GM21526 (cell line): ENCODE data around the gene HHAT.
A peak's percentile ranks its signal among the peaks of the same experiment; 100 is the strongest.

ENCODE experiments used
- ATAC-seq: cut with Tn5 transposase; IDR thresholded peaks from one replicate; pipeline ENCODE4 v1.9.1; 2021; ENCODE audit warnings: moderate library complexity; ENCODE audit not compliant: unreplicated experiment, low FRiP score

The HHAT gene

GRCh38 chr1:210328746-210329503 is at the start of gene HHAT:
TSS of gene HHAT (plus strand) at chr1:210328902. CDS start at chr1:210348976, 20,074 bp downstream.
- ATAC-seq: peak; percentile 53

- ATAC-seq: no peak
Observed at GRCh38 chr1:210280221-210280620, 48.5 kb upstream of the HHAT start.

GRCh38 chr1:210288116-210288515 is 40.6 kb upstream of the HHAT start:
- no peak for ATAC-seq

GRCh38 chr1:210289248-210289647 is 39.5 kb upstream of the HHAT start:
- ATAC-seq: no peak

- no peak for ATAC-seq
Observed at GRCh38 chr1:210291081-210291764, 37.5 kb upstream of the HHAT start.

GRCh38 chr1:210291786-210292230 is 36.9 kb upstream of the HHAT start:
- no peak for ATAC-seq

- ATAC-seq: peak; percentile 87
Observed at GRCh38 chr1:210292231-210292871, 36.4 kb upstream of the HHAT start.

- ATAC-seq: no peak
Observed at GRCh38 chr1:210293171-210293607, 35.5 kb upstream of the HHAT start.

GRCh38 chr1:210294999-210295745 is 33.5 kb upstream of the HHAT start:
- ATAC-seq: no peak

GRCh38 chr1:210296682-210297081 is 32.0 kb upstream of the HHAT start:
- ATAC-seq: no peak

- no peak for ATAC-seq
Observed at GRCh38 chr1:210298296-210298695, 30.4 kb upstream of the HHAT start.

- ATAC-seq: no peak
Observed at GRCh38 chr1:210298936-210299335, 29.8 kb upstream of the HHAT start.

GRCh38 chr1:210299501-210299900 is 29.2 kb upstream of the HHAT start:
- no peak for ATAC-seq

- ATAC-seq: no peak
Observed at GRCh38 chr1:210300923-210301614, 27.6 kb upstream of the HHAT start.

GRCh38 chr1:210301615-210302000 is 27.1 kb upstream of the HHAT start:
- ATAC-seq: no peak

- no peak for ATAC-seq
Observed at GRCh38 chr1:210302501-210302900, 26.2 kb upstream of the HHAT start.

- no peak for ATAC-seq
Observed at GRCh38 chr1:210303391-210303790, 25.3 kb upstream of the HHAT start.

- ATAC-seq: no peak
Observed at GRCh38 chr1:210310562-210311153, 18.0 kb upstream of the HHAT start.

- no peak for ATAC-seq
Observed at GRCh38 chr1:210311726-210312493, 16.8 kb upstream of the HHAT start.
